A549 (cell line): ENCODE data around the gene TET2. TPM values are rescaled to one million over a fixed set of nuclear protein-coding genes. Genes with fewer than 3 reads are reported as not detected.

Experiments used
- ATAC-seq, 2 experiments: fragments of 200-7000 bp in 1 of 2; fragments of >200 bp in 1 of 2; cut with Nextera tagmentation in 1 of 2; cut with Tn5 transposase in 1 of 2; 3 replicates each; pipeline versions ENCODE4 v1.8.0 to v1.9.1; 2018 to 2020; ENCODE audit warnings: mild to moderate bottlenecking in 1 of 2, moderate library complexity in 1 of 2
- CTCF ChIA-PET: fragments of 300-600 bp; sonication (Branson Sonifier 250); formaldehyde crosslinking; extraction: SDS; loops from one replicate; lab custom pipeline; 2021; ENCODE audit warnings: antibody characterized with exemption, inconsistent platforms; lab: Yijun Ruan, JAX
- POLR2A ChIA-PET: fragments of 350-600 bp; formaldehyde crosslinking; extraction: SDS; loops from one replicate; lab custom pipeline; 2021; ENCODE audit warnings: antibody characterized with exemption, inconsistent platforms; lab: Yijun Ruan, JAX
- DNase-seq, 2 experiments: peaks; one replicate each; pipeline versions ENCODE4 v3.0.0 to v3.0.0-alpha.2; 2011 to 2016; ENCODE audit warnings: low read depth in 1 of 2, low spot score in 1 of 2
- FAIRE-seq: peaks from 2 replicates; lab custom pipeline; 2011; peaks lifted over from hg19 to GRCh38; lab: Jason Lieb, UNC
- H3K27ac ChIP-seq, 2 experiments: fragments of >200 bp; sonication (Bioruptor Twin); formaldehyde crosslinking; 3 replicates each; pipeline ENCODE4 v1.5.1; 2016 to 2017
- H3K4me1 ChIP-seq: fragments of >200 bp; sonication (Bioruptor Twin); formaldehyde crosslinking; 3 replicates; pipeline ENCODE4 v1.6.1; 2016
- H3K4me2 ChIP-seq: fragments of >200 bp; sonication (Bioruptor Twin); formaldehyde crosslinking; 3 replicates; pipeline ENCODE4 v1.6.1; 2016
- H3K4me3 ChIP-seq: fragments of >200 bp; sonication (Bioruptor Twin); formaldehyde crosslinking; 3 replicates; pipeline ENCODE4 v1.5.1; 2016
- H3K9me3 ChIP-seq: fragments of >200 bp; sonication (Bioruptor Twin); formaldehyde crosslinking; 3 replicates; pipeline ENCODE4 v1.6.1; 2016
- ATOH8 ChIP-seq: fragments of 250-450 bp; sonication (Bioruptor Pico); IDR thresholded peaks from 2 replicates; pipeline ENCODE4 v1.5.0; 2020; ENCODE audit warnings: low read depth, mild to moderate bottlenecking, moderate library complexity
- BCL3 ChIP-seq: fragments of >200 bp; sonication (Bioruptor Twin); formaldehyde crosslinking; IDR thresholded peaks from 3 replicates; pipeline ENCODE4 v1.6.1; 2016
- BHLHE40 ChIP-seq: IDR thresholded peaks from 2 replicates; pipeline ENCODE4 v1.6.1; 2012; ENCODE audit warnings: low read depth, low read length, inconsistent platforms
- CTCF ChIP-seq: fragments of >200 bp; sonication (Bioruptor Twin); formaldehyde crosslinking; IDR thresholded peaks from 3 replicates; pipeline ENCODE4 v1.5.1; 2016
- E2F6 ChIP-seq: IDR thresholded peaks from 2 replicates; pipeline ENCODE4 v1.6.1; 2012; ENCODE audit warnings: low read depth, borderline replicate concordance
- EHMT2 ChIP-seq: fragments of 200-600 bp; sonication (generic); IDR thresholded peaks from 2 replicates; pipeline ENCODE4 v1.6.1; 2016; ENCODE audit warnings: antibody characterized with exemption, low read depth, mild to moderate bottlenecking, moderate library complexity
- EP300 ChIP-seq, 2 experiments: fragments of >200 bp; sonication (Bioruptor Twin); formaldehyde crosslinking; IDR thresholded peaks; 2 replicates in 1 of 2; 3 replicates in 1 of 2; pipeline ENCODE4 v1.6.1; 2016 to 2017
- FOSB ChIP-seq: fragments of 250-450 bp; sonication (Bioruptor Pico); IDR thresholded peaks from 2 replicates; pipeline ENCODE4 v1.5.0; 2020; ENCODE audit warnings: mild to moderate bottlenecking, moderate library complexity
- HMGXB4 ChIP-seq: fragments of 250-450 bp; sonication (Bioruptor Pico); IDR thresholded peaks from 2 replicates; pipeline ENCODE4 v1.5.0; 2021; ENCODE audit warnings: mild to moderate bottlenecking, moderate library complexity, borderline replicate concordance
- HOXB13 ChIP-seq: fragments of 250-450 bp; sonication (Bioruptor Pico); IDR thresholded peaks from 2 replicates; pipeline ENCODE4 v1.5.0; 2020; ENCODE audit warnings: low read depth, mild to moderate bottlenecking, moderate library complexity
- HOXB5 ChIP-seq: fragments of 250-450 bp; sonication (Bioruptor Pico); IDR thresholded peaks from 2 replicates; pipeline ENCODE4 v1.5.0; 2020; ENCODE audit warnings: mild to moderate bottlenecking, moderate library complexity
- JUN ChIP-seq, 2 experiments: fragments of >200 bp; sonication (Bioruptor Twin); formaldehyde crosslinking; IDR thresholded peaks; 2 replicates in 1 of 2; 3 replicates in 1 of 2; pipeline ENCODE4 v1.6.1; 2016 to 2017
- JUNB ChIP-seq: fragments of >200 bp; sonication (Bioruptor Twin); formaldehyde crosslinking; IDR thresholded peaks from 2 replicates; pipeline ENCODE4 v1.6.1; 2016
- MAZ ChIP-seq: fragments of 150-350 bp; IDR thresholded peaks from 2 replicates; pipeline ENCODE4 v1.6.1; 2014; ENCODE audit warnings: antibody characterized with exemption, low read depth, low read length, borderline replicate concordance
- MYC ChIP-seq: IDR thresholded peaks from 2 replicates; pipeline ENCODE4 v1.6.1; 2012; ENCODE audit warnings: mild to moderate bottlenecking, inconsistent platforms, low read length, improper control_type of control experiment, borderline replicate concordance
- PBX3 ChIP-seq: IDR thresholded peaks from 2 replicates; pipeline ENCODE4 v1.6.1; 2012
- PHF8 ChIP-seq: fragments of 200-600 bp; sonication (generic); IDR thresholded peaks from 2 replicates; pipeline ENCODE4 v1.6.1; 2016; ENCODE audit warnings: low read depth, mild to moderate bottlenecking, antibody characterized with exemption, moderate library complexity, borderline replicate concordance
- RARB ChIP-seq: fragments of 250-450 bp; sonication (Bioruptor Pico); IDR thresholded peaks from 2 replicates; pipeline ENCODE4 v1.8.0; 2021; ENCODE audit warnings: mild to moderate bottlenecking, moderate library complexity
- RCOR1 ChIP-seq: fragments of 150-350 bp; IDR thresholded peaks from 2 replicates; pipeline ENCODE4 v1.6.1; 2014; ENCODE audit warnings: antibody characterized with exemption, low read length, low read depth
- SREBF2 ChIP-seq: fragments of 450-650 bp; IDR thresholded peaks from 2 replicates; pipeline ENCODE4 v1.6.1; 2014; ENCODE audit warnings: mild to moderate bottlenecking, moderate library complexity
- TFCP2L1 ChIP-seq: fragments of 250-450 bp; sonication (Bioruptor Pico); IDR thresholded peaks from 2 replicates; pipeline ENCODE4 v1.5.0; 2021; ENCODE audit warnings: mild to moderate bottlenecking
- ZC3H11A ChIP-seq: fragments of 450-650 bp; IDR thresholded peaks from 2 replicates; pipeline ENCODE4 v1.6.1; 2014; ENCODE audit warnings: antibody characterized with exemption, mild to moderate bottlenecking
- ZFP36 ChIP-seq: fragments of 450-650 bp; IDR thresholded peaks from 2 replicates; pipeline ENCODE4 v1.6.1; 2014; ENCODE audit warnings: borderline replicate concordance; ENCODE audit not compliant: partially characterized antibody
- ZNF302 ChIP-seq: fragments of 250-450 bp; sonication (Bioruptor Pico); IDR thresholded peaks from 2 replicates; pipeline ENCODE4 v1.9.0; 2021; ENCODE audit warnings: inconsistent platforms, mild to moderate bottlenecking, moderate library complexity
- ZSCAN20 ChIP-seq: fragments of 250-450 bp; sonication (Bioruptor Pico); IDR thresholded peaks from 2 replicates; pipeline ENCODE4 v1.8.0; 2022; ENCODE audit warnings: mild to moderate bottlenecking, moderate library complexity
- WGBS: methylation state at CpG from one replicate; pipeline ENCODE4 v1.1.6; 2017; ENCODE audit errors: missing lambda C conversion rate; 5-methylcytosine and 5-hydroxymethylcytosine counted together
- polyA plus RNA-seq, 4 experiments: library from polyadenylated mRNA; depleted of rRNA in 3 of 4; stranded (reverse); fragments of >200 nt; fragmentation: RNase III in 1 of 4; extraction: RNeasy Plus Mini Kit Qiagen cat#74134 plus additional on column Dnase treatment in 1 of 4; gene quantifications; 2 replicates in 3 of 4; 3 replicates in 1 of 4; pipeline ENCODE4 v1.2.3, GENCODE V29; 2011 to 2017

Gene TET2
- polyA plus RNA-seq, 2 of the 4 experiments (the other 2 are of a cell fraction): 2.2 to 6.6 TPM

GRCh38 chr4:105113800-105114199, 32.9 kb upstream of the TET2 start:
- ATAC-seq (no peak), FAIRE-seq (no peak), DNase-seq (no peak)
- Histone ChIP-seq H3K9me3 (no peaks in the 10 kb centered on the region), H3K4me2 (no peak overlapping the region), H3K4me3 (no peak overlapping the region), H3K4me1 (no peaks in the 10 kb centered on the region), H3K27ac (no peak overlapping the region)
- POLR2A ChIA-PET: no interaction called here
- TF ChIP-seq FOSB (no peak), RARB (CRISPR knock-in tag) (no peak), ZC3H11A (no peak), ATOH8 (CRISPR knock-in tag) (no peak), MYC (no peak), TFCP2L1 (CRISPR knock-in tag) (no peak), HOXB5 (CRISPR knock-in tag) (no peak), MAZ (no peak)
- CTCF ChIA-PET: no interaction called here
- WGBS: 3% methylated on average over 1 of the region's 1 CpG

- Histone ChIP-seq H3K4me1 (no peaks in the 10 kb centered on the region), H3K9me3 (no peaks in the 10 kb centered on the region), H3K27ac (no peak overlapping the region), H3K4me3 (no peak overlapping the region), H3K4me2 (no peak overlapping the region)
- TF ChIP-seq JUNB (no peak), HOXB13 (no peak), BCL3 (no peak), HOXB5 (CRISPR knock-in tag) (no peak), EHMT2 (no peak), HMGXB4 (CRISPR knock-in tag) (no peak), E2F6 (no peak), RCOR1 (no peak), PHF8 (no peak), ZNF302 (CRISPR knock-in tag) (no peak), SREBF2 (no peak), BHLHE40 (no peak), EP300 (IDR thresholded peaks at IDR 0.05) (no peak)
- FAIRE-seq (no peak), DNase-seq (no peak), ATAC-seq (no peak)
- ChIA-PET POLR2A (no interaction called here), CTCF (no interaction called here)
- WGBS: 20% methylated on average over 3 of the region's 3 CpGs
Observed at GRCh38 chr4:105116616-105117319, 29.9 kb upstream of the TET2 start.

- Histone ChIP-seq H3K27ac (no peak overlapping the region), H3K4me3 (no peak overlapping the region), H3K4me1 (no peaks in the 10 kb centered on the region), H3K4me2 (no peak overlapping the region), H3K9me3 (no peaks in the 10 kb centered on the region)
- FAIRE-seq: no peak
- ATAC-seq: no peak
- ChIA-PET POLR2A (no interaction called here), CTCF (interaction anchor here (0.8 kb wide), 1 partner anchor 14 kb away, joined by 3 read pairs; no protein-coding TSS in a partner anchor)
- DNase-seq: no peak
- TF ChIP-seq MAZ (no peak), PBX3 (no peak), HOXB13 (no peak), RCOR1 (no peak), JUN (IDR thresholded peaks at IDR 0.05) (no peak), ZSCAN20 (CRISPR knock-in tag) (no peak), BCL3 (no peak), CTCF (no peak), SREBF2 (no peak), ZFP36 (no peak)
Observed at GRCh38 chr4:105119356-105119755, 27.3 kb upstream of the TET2 start.
